Measurements from ENCODE around the gene IL1F10. TPM values are rescaled to one million over a fixed set of nuclear protein-coding genes. Genes with fewer than 3 reads are reported as not detected.

IL1F10 gene
- total RNA-seq, 1 donor from 2014 or later: not detected

GRCh38 chr2:113112871-113113270 is 45.1 kb downstream of the IL1F10 start:
- Mint-ChIP-seq H3K4me1 (no peaks in the 10 kb centered on the region), H3K27me3 (ENCODE audit: insufficient read depth, low read depth) (peaks cover under 1% of the 10 kb centered on the region), H3K27ac (no peak overlapping the region), H3K9me3 (no peaks in the 10 kb centered on the region), H3K36me3 (no peaks in the 10 kb centered on the region), H3K4me3 (no peak overlapping the region)
- Histone ChIP-seq H3K4me1 (no peaks in the 10 kb centered on the region), H3F3A (ENCODE audit: low read depth) (no peaks in the 10 kb centered on the region), H3K36me3 (no peaks in the 10 kb centered on the region), H3K27ac (no peak overlapping the region), H3K27me3 (no peaks in the 10 kb centered on the region), H2AFZ (replicated peaks) (no peak overlapping the region), H3K79me2 (ENCODE audit: low read depth) (no peaks in the 10 kb centered on the region), H3K9me3 (ENCODE audit: low read depth) (no peaks in the 10 kb centered on the region), H4K20me1 (ENCODE audit: low read depth) (no peaks in the 10 kb centered on the region), H3K9ac (no peak overlapping the region), H3K4me2 (no peak overlapping the region), H3K4me3 (no peak overlapping the region)
- no peak for DNase-seq (ENCODE audit: low spot score)
- no peak for TF ChIP-seq EZH2 (IDR thresholded peaks at IDR 0.05)
- TF ChIP-seq, protein P1, sequence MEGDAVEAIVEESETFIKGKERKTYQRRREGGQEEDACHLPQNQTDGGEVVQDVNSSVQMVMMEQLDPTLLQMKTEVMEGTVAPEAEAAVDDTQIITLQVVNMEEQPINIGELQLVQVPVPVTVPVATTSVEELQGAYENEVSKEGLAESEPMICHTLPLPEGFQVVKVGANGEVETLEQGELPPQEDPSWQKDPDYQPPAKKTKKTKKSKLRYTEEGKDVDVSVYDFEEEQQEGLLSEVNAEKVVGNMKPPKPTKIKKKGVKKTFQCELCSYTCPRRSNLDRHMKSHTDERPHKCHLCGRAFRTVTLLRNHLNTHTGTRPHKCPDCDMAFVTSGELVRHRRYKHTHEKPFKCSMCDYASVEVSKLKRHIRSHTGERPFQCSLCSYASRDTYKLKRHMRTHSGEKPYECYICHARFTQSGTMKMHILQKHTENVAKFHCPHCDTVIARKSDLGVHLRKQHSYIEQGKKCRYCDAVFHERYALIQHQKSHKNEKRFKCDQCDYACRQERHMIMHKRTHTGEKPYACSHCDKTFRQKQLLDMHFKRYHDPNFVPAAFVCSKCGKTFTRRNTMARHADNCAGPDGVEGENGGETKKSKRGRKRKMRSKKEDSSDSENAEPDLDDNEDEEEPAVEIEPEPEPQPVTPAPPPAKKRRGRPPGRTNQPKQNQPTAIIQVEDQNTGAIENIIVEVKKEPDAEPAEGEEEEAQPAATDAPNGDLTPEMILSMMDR (IDR thresholded peaks at IDR 0.05): no peak
- TF ChIP-seq EZH2phosphoT487 (IDR thresholded peaks at IDR 0.05): no peak

GRCh38 chr2:113113807-113114206 is 46.0 kb downstream of the IL1F10 start:
- Mint-ChIP-seq H3K36me3 (no peaks in the 10 kb centered on the region), H3K27ac (no peak overlapping the region), H3K27me3 (ENCODE audit: insufficient read depth, low read depth) (peaks cover 4% of the 10 kb centered on the region), H3K9me3 (no peaks in the 10 kb centered on the region), H3K4me3 (no peak overlapping the region), H3K4me1 (no peaks in the 10 kb centered on the region)
- no peak overlapping the region for H3K4me2 ChIP-seq
- H3K9me3 ChIP-seq (ENCODE audit: low read depth): no peaks in the 10 kb centered on the region
- no peaks in the 10 kb centered on the region for H4K20me1 ChIP-seq (ENCODE audit: low read depth)
- no peak for DNase-seq (ENCODE audit: low spot score)
- no peaks in the 10 kb centered on the region for H3K79me2 ChIP-seq (ENCODE audit: low read depth)
- H3K27me3 ChIP-seq: no peaks in the 10 kb centered on the region
- H2AFZ ChIP-seq (replicated peaks): no peak overlapping the region
- no peak overlapping the region for H3K27ac ChIP-seq
- TF ChIP-seq, protein P1 (IDR thresholded peaks at IDR 0.05): no peak
- no peak for TF ChIP-seq EZH2 (IDR thresholded peaks at IDR 0.05)
- TF ChIP-seq EZH2phosphoT487 (IDR thresholded peaks at IDR 0.05): no peak
- H3K4me1 ChIP-seq: no peaks in the 10 kb centered on the region
- no peak overlapping the region for H3K9ac ChIP-seq
- H3K4me3 ChIP-seq: no peak overlapping the region
- H3K36me3 ChIP-seq: no peaks in the 10 kb centered on the region
- H3F3A ChIP-seq (ENCODE audit: low read depth): no peaks in the 10 kb centered on the region

DNA sequence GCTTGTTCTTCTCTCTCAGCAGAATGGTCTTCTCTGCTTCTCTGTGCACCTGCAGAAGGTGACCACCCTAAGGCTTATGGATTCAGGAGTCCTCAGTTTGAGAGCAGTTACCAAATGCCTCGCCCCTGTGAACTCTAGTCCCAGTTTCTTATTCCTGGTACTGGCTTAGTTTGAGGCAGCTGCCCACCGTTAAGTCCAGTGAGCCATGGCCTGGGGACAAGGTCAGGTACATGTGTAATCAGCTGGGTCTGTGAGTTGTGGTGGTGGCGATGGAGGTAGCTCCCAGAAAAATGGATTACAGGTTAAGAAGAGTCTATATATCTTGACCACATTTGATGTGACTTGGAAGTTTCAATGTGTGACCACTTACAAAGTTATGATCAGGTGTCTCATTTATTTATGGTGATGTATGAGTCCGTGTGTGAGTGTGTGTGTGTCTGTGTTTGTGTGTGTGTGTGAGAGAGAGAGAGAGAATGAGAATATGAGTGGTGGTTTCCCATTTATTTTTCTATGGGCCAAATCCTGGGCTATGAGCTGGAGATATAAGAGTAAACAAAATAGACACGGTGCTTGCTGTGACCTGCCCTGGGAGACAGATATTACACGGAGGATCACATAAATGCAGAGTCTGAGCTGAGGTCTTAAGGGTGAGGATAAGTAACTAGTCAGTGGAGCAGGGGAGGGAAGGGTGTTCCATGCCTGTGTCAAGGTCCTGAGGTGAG is 46.6 kb downstream of the IL1F10 start:
- no peak for DNase-seq (ENCODE audit: low spot score)
- no peak overlapping the region for H3K9ac ChIP-seq
- no peak overlapping the region for H3K27ac Mint-ChIP-seq
- H3K9me3 ChIP-seq (ENCODE audit: low read depth): no peaks in the 10 kb centered on the region
- no peak for TF ChIP-seq EZH2 (IDR thresholded peaks at IDR 0.05)
- TF ChIP-seq, protein P1 (IDR thresholded peaks at IDR 0.05): no peak
- TF ChIP-seq EZH2phosphoT487 (IDR thresholded peaks at IDR 0.05): no peak
- peaks cover 4% of the 10 kb centered on the region for H3K27me3 Mint-ChIP-seq (ENCODE audit: insufficient read depth, low read depth)
- no peaks in the 10 kb centered on the region for H3K36me3 Mint-ChIP-seq
- no peaks in the 10 kb centered on the region for H3K36me3 ChIP-seq
- no peaks in the 10 kb centered on the region for H3K79me2 ChIP-seq (ENCODE audit: low read depth)
- H3K4me3 ChIP-seq: no peak overlapping the region
- H3K4me1 ChIP-seq: no peaks in the 10 kb centered on the region
- H3K9me3 Mint-ChIP-seq: no peaks in the 10 kb centered on the region
- no peak overlapping the region for H2AFZ ChIP-seq (replicated peaks)
- H3K27me3 ChIP-seq: no peaks in the 10 kb centered on the region
- no peaks in the 10 kb centered on the region for H3K4me1 Mint-ChIP-seq
- H3F3A ChIP-seq (ENCODE audit: low read depth): no peaks in the 10 kb centered on the region
- no peak overlapping the region for H3K4me3 Mint-ChIP-seq
- no peak overlapping the region for H3K27ac ChIP-seq
- no peaks in the 10 kb centered on the region for H4K20me1 ChIP-seq (ENCODE audit: low read depth)
- no peak overlapping the region for H3K4me2 ChIP-seq
